Stimulated activated CD8-positive, alpha-beta memory T cell treated with anti-CD3 and anti-CD28 coated beads, Interleukin-2, amount 100 ng/mL, for 48 hours (primary cell): ENCODE data around the gene BRCC3.

ENCODE experiments used
- DNase-seq, 2 donors: peaks; one replicate each; pipeline ENCODE4 v3.0.0-alpha.2; 2020; ENCODE audit warnings: low read depth in 2 of 2

BRCC3 gene

DNA sequence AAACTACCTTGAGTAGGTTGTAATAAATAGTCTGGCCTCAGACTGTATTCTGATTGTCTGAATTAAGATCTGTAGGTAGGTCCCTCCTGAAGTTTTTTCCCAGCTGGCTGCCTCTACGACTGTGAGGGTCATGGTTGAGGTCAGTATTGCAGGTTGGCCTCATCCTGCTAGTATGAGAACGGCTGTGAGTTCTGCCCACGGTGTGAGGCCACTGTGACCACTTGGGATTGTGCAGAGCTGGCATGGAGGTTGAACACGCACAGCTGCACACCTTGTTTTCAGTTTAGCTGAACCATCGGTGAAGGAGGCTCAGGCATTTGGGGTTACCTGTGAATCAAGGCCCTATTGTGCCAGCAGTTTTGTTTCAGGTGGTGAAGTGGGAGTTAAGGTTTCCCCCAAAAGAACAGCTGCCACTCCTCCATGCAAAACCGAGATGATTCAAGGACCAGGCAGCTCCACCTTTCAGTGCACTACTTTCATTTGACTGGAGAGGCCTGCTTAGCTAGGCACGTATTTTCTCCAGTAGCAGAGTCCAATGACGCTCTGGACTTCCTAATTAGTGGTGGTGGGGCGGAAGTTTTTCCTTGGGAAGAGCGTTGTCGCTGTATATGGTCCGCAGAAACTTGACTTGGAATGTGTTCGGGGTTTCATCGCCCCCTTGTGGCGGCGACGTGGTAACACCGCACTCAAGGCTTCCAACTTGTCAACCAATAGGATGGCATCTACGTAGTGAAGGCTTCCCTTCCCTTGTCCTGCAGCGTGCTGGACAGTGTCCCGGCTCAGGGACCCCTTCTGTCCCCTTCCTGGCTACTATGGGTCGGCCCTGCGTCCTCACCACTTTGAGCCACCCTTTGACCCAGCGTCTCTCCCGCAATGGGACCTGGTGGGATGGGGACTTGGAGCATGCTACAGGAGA is 14.2 kb upstream of the BRCC3 start:
- no peak for DNase-seq

DNA sequence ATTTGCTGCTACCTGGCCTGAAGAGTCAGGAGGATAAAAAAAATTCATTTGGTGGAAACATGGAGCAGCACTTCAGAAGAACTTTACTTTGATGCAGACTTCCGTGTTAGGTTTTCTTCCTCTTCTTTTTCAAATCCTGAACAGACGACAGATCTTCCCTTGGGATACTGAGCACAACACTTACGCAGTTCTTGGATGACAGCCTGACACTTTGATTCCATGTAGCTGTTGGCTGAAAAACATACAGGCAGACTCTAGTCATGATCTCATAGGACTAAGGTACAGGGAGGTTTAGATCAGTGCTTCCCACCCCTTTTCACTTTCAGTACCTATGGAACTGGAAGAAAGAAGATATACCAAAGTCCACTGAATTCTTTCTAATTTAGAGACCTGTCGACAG is 9.5 kb upstream of the BRCC3 start:
- DNase-seq, result no peak

DNA sequence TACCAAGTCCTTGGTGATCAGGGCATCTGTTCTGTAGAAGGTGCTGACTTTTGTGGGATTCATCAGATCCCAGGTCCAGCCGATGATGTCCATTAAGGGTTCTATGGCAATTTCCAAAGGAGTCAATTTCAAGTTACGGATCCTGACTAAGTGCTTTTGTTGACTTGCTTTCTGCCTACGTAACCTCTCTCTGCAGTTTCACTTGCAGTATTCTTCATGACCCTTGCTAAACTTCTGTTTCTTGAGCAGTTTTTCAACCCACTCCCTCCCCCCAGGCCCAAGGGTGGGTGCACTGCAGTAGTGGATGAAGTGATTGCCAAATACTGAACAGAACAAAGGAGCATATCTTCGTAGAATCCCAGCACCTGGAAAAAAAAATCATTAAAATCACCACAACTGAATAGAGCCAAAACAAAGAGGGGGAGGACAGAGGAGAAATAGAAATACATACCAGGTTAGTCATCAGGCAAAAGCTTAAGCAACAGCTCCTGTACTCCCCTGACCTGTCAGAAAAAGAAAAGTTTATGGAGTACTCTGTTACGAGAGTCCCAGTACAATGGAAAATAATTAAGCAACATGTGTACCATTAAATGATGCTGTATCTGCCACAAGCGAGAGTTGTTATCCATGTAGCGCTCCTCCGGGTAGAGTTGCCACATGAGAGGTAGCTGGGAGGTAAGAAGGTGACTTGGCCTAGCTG is 6.1 kb upstream of the BRCC3 start:
- no peak for DNase-seq

DNA sequence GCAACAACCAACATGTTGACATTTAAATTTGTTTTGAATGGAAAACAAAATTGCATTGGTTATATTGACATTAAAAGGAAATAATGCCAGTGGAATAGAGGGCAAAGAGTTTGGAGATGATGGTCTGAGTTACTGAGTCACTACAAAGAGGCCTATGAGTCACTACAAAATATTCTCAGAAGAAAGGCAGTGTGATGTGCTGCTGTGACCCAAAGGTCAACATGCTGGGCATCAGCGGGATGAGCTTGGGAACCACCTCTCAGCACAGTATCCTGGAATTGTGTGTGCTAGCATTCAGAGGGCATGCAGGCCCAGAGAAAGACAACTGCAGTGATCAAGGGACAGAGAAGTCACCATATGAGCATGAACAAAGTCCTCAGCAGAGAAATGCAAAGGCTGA is 3.1 kb upstream of the BRCC3 start:
- DNase-seq, result no peak

- DNase-seq, result no peak
Observed at GRCh38 chrX:155069414-155069813, 1.9 kb upstream of the BRCC3 start.

DNA sequence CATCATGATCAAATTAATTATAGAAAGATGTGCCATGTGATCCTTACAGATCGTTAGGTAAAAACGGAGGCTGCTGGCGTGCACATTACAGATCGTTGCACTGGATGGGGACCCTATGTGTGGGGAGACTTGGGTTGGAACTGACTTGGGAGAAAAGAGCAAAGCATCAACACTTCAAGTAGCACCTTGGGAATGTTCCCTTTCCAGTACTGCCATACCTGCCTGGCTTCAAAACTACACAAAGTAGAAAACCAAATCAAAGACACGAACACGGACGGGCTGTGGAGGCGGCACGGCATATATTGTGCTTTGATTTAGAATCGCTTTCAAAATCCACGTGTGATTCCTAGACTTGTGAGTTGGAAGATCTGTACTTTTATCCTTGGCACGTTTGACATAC is 1.3 kb upstream of the BRCC3 start:
- no peak for DNase-seq

- no peak for DNase-seq
Observed at GRCh38 chrX:155070663-155070974, 689 bp upstream of the BRCC3 start.

DNA sequence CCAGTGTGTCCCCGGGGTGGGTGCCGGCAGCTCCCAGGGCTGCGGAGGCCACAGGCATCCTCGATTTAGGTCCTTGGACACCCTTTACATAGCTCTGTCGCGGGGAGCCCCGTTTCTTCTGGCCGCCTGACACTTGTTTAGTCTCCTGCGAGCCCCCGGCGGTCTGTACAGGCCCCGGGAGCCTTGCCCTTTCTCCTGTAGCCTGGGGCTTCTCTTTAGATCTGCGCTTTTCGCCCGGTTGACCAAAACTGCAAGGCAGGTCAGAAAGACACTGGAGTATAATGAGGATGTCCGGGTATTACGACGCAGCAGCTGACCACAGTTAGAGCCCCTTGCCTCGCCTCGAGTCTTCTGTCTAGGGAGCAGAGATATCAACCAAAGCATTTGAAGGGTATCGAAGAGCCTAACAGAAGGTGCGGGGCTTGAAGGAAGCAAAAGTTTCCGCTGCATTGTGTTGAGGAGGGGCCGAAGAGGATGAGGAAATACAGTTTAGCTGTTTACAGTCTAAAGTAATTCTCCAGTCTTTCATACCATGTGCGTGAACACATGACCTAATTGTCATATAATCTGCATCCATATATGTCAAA is 479 bp downstream of the BRCC3 start:
- DNase-seq, result no peak

- peak; percentile 11 to 13 for DNase-seq
Observed at GRCh38 chrX:155086202-155086840, 15.0 kb downstream of the BRCC3 start.

DNA sequence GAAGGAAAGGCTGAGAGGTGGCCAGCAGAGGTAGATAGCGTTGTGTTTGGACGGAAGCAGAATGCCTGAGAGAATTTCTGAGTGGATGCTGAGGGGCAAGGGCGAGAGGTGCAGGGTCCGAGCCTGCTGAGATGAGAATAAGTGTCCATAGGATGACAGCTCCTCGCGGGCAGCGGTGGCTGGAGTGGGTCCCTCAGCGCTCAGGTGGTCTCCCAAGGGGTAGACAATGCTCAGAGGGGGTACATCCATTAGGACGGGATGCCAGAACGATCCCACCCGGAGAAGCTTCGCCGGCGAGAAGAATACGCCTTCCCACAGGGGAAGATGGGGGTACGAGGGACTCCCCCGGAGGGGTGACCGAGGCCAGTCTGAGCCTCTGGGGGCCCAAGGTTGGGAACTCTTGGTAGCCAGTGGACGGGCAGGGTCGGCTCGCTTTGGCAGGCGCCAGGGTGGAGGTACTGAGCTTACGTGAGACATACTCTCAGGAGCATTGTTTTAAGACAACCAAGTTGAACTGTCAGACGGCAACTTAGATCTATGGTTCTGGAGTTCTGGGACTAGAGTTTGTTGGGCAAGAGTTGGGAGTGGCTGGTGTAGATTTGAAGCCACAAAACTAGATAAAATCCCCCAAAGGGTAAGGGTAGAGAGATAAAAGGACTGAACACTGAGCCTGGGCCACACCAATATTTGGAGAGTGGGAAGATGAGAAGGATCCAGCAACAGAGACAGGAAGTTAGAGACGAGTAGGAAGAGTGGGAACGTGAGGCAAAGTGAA is 15.8 kb downstream of the BRCC3 start:
- no peak for DNase-seq

- DNase-seq, result no peak
Observed at GRCh38 chrX:155094468-155095061, 23.3 kb downstream of the BRCC3 start.

- DNase-seq, result no peak
Observed at GRCh38 chrX:155105919-155106318, 34.6 kb downstream of the BRCC3 start.

- no peak for DNase-seq
Observed at GRCh38 chrX:155108427-155108826, 37.1 kb downstream of the BRCC3 start.

DNA sequence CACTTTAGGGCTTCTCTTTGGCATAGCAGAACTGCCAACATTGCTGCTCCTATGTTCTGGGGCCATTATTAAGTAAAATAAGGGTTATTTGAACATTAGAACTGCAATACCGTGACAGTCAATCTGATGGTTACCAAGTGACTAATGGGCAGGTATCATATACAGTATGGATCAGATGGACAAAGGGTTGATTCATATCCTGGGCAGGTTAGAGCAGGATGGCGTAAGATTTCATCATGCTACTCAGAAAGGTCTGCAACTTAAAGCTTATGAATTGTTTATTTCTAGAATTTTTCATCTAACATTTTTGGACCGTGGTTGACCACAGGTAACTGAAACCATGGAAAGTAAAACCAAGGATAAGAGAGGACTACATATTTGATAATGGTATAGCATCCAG is 40.9 kb downstream of the BRCC3 start:
- DNase-seq, result no peak

- DNase-seq, result no peak
Observed at GRCh38 chrX:155113097-155113496, 41.8 kb downstream of the BRCC3 start.

GRCh38 chrX:155115174-155115819 is 44.0 kb downstream of the BRCC3 start:
- no peak for DNase-seq

- no peak for DNase-seq
Observed at GRCh38 chrX:155127465-155127864, 56.2 kb downstream of the BRCC3 start.

DNA sequence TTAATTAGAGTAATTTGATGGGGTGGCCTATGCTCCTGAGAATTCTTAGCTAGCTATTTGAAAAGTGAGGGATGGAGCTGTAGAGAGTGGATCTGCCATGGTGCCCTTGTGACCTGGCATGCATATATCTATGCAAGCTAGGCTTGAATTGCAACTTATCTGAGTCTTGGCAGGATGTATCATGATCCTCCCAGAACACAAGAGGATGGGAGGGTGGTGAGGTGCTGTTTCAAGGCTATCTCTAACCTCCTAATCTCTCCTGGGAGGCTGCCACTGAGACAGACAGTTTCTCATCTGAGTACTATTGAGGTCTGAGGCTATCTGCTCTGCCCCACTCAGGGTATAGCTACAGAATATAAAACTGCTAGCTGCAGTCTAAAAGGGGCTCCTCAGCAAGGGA is 56.6 kb downstream of the BRCC3 start:
- DNase-seq, result no peak

DNA sequence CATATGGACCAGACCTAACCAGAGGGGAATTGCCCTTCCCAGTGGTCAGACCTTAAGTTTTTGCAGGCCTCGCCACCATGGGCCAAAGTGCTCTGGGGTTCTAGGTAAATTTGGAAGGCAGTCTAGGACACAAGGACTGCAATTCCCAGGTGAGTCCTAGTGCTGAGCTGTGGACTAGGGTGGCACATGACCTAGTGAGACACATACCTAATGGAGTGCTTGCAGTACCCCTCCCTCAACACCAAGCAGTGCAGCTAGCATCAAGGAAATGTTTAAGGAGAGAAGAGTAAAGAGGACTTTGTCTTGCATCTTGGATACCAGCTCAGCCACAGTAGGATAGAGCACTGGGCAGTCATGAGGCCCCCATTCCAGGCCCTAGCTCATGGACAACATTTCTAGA is 60.8 kb downstream of the BRCC3 start:
- DNase-seq, result no peak

DNA sequence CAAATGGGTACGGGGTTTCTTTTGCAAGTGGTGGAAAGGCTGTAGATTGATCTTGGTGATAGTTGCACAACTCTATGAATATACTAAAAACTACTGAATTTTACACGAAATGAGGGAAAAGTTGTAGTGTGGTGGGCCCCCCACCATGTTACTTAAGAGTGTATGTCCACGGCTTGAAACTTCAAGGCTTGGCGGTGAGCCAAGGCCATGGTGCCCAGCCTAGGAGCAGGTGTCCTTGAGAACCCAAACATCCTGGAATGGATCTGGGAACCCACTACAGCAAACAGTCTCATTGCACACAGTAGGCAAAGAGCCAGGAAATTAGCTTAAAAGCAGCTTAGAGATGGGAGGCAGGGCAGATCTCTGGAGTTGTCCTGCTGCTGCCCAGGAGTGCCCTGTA is 62.9 kb downstream of the BRCC3 start:
- DNase-seq, result no peak
